RWPE2 (cell line): ENCODE results near the gene ORM2.

ENCODE experiments used
- ATAC-seq: fragments of 200-7000 bp; cut with Tn5 transposase; 3 replicates; pipeline ENCODE4 v1.9.1; 2021; ENCODE audit warnings: low read depth
- DNase-seq: peaks from one replicate; pipeline ENCODE4 v3.0.0-alpha.2; 2020; ENCODE audit warnings: low spot score
- H3K27ac ChIP-seq: fragments of 450-650 bp; 2 replicates; pipeline ENCODE4 v1.5.1; 2017; ENCODE audit warnings: mild to moderate bottlenecking; ENCODE audit not compliant: poor library complexity, severe bottlenecking
- H3K27me3 ChIP-seq: fragments of 250-450 bp; sonication (Bioruptor Pico); 2 replicates; pipeline ENCODE4 v1.5.1; 2021; ENCODE audit warnings: mild to moderate bottlenecking, moderate library complexity; ENCODE audit not compliant: insufficient read depth, poor library complexity, severe bottlenecking
- H3K36me3 ChIP-seq: fragments of 250-450 bp; sonication (Bioruptor Pico); 2 replicates; pipeline ENCODE4 v1.5.1; 2020; ENCODE audit warnings: low read depth, mild to moderate bottlenecking, moderate library complexity
- H3K4me1 ChIP-seq: fragments of 250-450 bp; sonication (Bioruptor Pico); 2 replicates; pipeline ENCODE4 v1.5.1; 2021; ENCODE audit warnings: mild to moderate bottlenecking, moderate library complexity; ENCODE audit not compliant: insufficient read depth, poor library complexity, severe bottlenecking
- H3K4me3 ChIP-seq: fragments of 250-450 bp; sonication (Bioruptor Pico); 2 replicates; pipeline ENCODE4 v1.5.1; 2021; ENCODE audit warnings: mild to moderate bottlenecking, moderate library complexity; ENCODE audit not compliant: severe bottlenecking
- H3K9me3 ChIP-seq: fragments of 250-450 bp; sonication (Bioruptor Pico); 2 replicates; pipeline ENCODE4 v1.5.1; 2021; ENCODE audit warnings: mild to moderate bottlenecking, moderate library complexity; ENCODE audit not compliant: severe bottlenecking
- TF ChIP-seq, protein P1 (sequence below): fragments of 450-650 bp; IDR thresholded peaks from one replicate; pipeline ENCODE4 v1.5.1; 2017; ENCODE audit warnings: mild to moderate bottlenecking, moderate library complexity; ENCODE audit not compliant: poor library complexity, severe bottlenecking

The ORM2 gene

DNA sequence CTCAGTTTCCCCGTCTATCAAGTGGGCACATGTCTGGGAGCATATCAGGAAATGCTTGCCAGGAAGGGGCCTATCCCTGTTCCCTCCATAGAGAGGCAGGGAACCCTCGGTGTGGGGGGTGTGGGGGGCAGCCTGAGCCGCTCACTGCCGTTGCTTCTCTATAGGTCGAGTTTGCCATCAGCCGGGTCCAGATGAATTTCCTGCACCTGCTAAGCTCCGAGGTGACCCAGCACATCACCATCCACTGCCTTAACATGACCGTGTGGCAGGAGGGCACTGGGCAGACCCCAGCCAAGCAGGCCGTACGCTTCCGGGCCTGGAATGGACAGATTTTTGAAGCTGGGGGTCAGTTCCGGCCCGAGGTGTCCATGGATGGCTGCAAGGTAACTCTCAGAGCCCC, 20.6 kb upstream of the ORM2 start:
- ATAC-seq (no peak), DNase-seq (peak; percentile 30)
- TF ChIP-seq, protein P1, sequence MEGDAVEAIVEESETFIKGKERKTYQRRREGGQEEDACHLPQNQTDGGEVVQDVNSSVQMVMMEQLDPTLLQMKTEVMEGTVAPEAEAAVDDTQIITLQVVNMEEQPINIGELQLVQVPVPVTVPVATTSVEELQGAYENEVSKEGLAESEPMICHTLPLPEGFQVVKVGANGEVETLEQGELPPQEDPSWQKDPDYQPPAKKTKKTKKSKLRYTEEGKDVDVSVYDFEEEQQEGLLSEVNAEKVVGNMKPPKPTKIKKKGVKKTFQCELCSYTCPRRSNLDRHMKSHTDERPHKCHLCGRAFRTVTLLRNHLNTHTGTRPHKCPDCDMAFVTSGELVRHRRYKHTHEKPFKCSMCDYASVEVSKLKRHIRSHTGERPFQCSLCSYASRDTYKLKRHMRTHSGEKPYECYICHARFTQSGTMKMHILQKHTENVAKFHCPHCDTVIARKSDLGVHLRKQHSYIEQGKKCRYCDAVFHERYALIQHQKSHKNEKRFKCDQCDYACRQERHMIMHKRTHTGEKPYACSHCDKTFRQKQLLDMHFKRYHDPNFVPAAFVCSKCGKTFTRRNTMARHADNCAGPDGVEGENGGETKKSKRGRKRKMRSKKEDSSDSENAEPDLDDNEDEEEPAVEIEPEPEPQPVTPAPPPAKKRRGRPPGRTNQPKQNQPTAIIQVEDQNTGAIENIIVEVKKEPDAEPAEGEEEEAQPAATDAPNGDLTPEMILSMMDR, result no peak
- H3K27ac ChIP-seq, result no peak overlapping the region
- no peaks in the 10 kb centered on the region for H3K27me3 ChIP-seq
- H3K4me1 ChIP-seq, result no peaks in the 10 kb centered on the region
- H3K9me3 ChIP-seq, result no peaks in the 10 kb centered on the region
- no peak overlapping the region for H3K4me3 ChIP-seq
- 0 out of 2 replicates have a peak, but pooled peaks cover 7% of the 10 kb centered on the region for H3K36me3 ChIP-seq

DNA sequence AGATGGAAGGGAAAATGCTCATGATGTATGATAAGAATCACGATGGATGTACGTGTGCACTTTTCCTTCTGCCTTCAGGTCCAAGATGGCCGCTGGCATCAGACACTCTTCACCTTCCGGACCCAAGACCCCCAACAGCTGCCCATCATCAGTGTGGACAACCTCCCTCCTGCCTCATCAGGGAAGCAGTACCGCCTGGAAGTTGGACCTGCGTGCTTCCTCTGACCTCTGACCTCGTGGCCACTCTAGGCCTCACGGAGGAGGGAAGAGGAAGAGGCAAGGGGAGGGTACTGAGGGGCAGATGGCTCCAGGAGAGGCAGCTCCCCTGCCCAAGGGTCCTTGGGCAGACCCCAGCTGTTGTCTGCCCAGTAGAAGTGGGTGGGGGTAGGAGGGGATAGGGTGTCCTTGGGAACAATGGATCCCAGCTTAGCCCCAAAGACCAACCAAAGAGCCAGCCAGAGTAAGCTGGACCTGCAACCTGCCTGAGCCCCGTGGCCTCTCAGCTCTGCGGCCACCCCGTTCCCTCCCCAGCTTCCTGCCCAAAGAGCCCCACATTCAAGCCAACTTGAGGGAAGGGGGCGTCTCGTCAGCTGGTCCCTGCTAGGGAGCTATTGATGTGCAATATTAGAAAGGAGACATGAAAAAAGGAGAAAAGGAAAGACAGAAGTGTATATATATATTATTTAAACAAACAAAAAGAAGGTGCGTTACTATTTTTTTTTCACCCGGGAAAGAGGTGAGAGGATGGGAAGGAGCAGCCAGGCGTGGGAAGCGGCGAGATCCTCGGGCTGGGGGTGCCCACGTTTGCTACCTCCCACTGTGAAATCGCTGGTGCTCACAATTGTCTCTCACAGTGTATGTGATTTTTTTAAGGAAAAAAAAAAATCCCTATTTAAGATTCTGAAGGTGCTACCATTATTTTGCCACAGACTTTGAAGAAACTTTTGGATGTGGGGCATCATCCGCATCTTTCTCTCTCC, 18.9 kb upstream of the ORM2 start:
- Histone ChIP-seq H3K27ac (no peak overlapping the region), H3K4me3 (no peak overlapping the region), H3K27me3 (no peaks in the 10 kb centered on the region), H3K4me1 (no peaks in the 10 kb centered on the region), H3K36me3 (0 out of 2 replicates have a peak, but pooled peaks cover 3% of the 10 kb centered on the region), H3K9me3 (no peaks in the 10 kb centered on the region)
- TF ChIP-seq, protein P1, result no peak
- ATAC-seq, result no peak
- peak; percentile 20 for DNase-seq

DNA sequence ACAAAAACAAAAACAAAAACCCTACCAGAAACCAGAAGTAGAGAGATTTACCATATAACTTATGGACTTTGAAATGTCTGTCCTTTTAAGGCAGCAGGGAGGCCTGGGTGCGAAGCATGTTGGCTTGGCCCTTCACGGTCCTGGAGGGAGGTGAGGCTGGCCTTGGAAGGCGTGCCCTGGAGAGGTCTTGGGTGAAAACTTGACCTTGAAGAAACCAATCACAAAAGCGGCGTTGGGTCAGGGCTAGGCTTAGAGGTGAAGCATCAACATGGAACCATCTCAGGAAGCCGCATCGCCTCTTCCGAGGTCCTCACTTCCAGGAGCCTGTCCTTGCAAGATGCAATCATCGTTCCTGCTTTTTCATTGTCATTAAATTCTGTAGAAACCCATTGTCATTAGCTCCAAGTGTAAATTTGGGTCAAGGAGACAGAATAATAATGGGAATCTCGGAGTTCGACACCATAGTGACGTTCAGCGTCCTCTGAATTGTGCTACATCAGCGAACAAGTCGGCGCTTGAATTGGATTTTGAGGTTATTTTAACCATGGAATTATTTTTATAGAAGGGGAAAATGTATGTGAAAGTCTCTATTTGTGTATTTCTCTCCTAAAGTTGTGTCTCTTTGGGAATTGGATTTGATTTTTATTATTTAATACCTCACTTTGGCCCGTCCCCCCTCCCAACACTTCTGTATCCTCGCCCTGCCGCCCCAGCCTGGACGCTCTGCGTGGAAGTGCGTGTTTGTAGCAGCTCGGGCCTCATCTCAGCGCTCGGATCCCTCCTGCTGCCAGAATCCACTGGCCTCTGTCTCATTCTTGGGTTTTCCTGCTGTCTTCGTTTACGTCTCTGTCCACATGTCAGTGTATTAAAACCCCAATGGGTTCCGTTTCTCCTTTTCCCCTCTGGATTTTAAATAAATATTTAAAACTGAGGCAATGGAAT, 17.8 kb upstream of the ORM2 start:
- Histone ChIP-seq H3K9me3 (no peaks in the 10 kb centered on the region), H3K4me3 (no peak overlapping the region), H3K36me3 (0 out of 2 replicates have a peak, but pooled peaks cover 3% of the 10 kb centered on the region), H3K27me3 (no peaks in the 10 kb centered on the region), H3K4me1 (no peaks in the 10 kb centered on the region), H3K27ac (no peak overlapping the region)
- TF ChIP-seq, protein P1, result no peak
- ATAC-seq, result no peak
- DNase-seq, result peak; percentile 37

DNA sequence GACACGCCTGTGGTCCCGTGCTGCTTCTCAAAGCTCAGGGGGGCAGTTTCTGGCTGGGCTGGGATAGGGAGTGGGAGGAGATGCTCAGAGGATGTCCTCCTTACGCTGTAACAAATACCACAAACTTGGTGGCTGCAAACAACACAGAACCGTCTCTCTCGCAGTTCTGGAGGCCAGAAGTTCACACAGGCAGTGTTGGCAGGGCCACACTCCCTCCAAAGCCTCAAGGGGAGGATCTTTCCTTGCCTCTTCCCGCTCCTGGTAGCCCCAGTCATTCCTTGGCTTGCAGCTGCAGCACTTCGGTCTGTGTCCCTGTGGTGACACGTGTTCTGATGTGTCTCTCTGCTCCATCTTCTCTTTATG, 17.2 kb upstream of the ORM2 start:
- Histone ChIP-seq H3K27ac (no peak overlapping the region), H3K27me3 (no peaks in the 10 kb centered on the region), H3K9me3 (no peaks in the 10 kb centered on the region), H3K4me1 (no peaks in the 10 kb centered on the region), H3K4me3 (no peak overlapping the region), H3K36me3 (0 out of 2 replicates have a peak, but pooled peaks cover 3% of the 10 kb centered on the region)
- DNase-seq (peak; percentile 7), ATAC-seq (peak; percentile 11; the same call in 1 of the 3 replicates)
- TF ChIP-seq, protein P1, result no peak
